ENCODE measurements around the gene PNMA6F.

Gene PNMA6F

GRCh38 chrX:153334654-153335295 lies 13.2 kb upstream of the PNMA6F start:
- no peak overlapping the region for H3K4me3 ChIP-seq (IDR thresholded peaks at IDR 0.05; ENCODE audit: insufficient read depth, low read depth, low read length)
- H3K4me2 ChIP-seq, result peak overlapping the region; percentile 45; the same call in 1 of the 2 replicates
- H3K79me2 ChIP-seq (ENCODE audit: insufficient read depth, low read depth), result no peaks in the 10 kb centered on the region
- H3K9ac ChIP-seq, result peak overlapping the region; percentile 70
- H4K20me1 ChIP-seq (ENCODE audit: insufficient read depth), result no peaks in the 10 kb centered on the region
- no peak overlapping the region for H3K27ac ChIP-seq
- H3K4me1 ChIP-seq (ENCODE audit: low read depth, poor library complexity, severe bottlenecking), result peaks cover 15% of the 10 kb centered on the region
- no peaks in the 10 kb centered on the region for H3K27me3 ChIP-seq (ENCODE audit: insufficient read depth, low read depth)
- TF ChIP-seq, protein P1, sequence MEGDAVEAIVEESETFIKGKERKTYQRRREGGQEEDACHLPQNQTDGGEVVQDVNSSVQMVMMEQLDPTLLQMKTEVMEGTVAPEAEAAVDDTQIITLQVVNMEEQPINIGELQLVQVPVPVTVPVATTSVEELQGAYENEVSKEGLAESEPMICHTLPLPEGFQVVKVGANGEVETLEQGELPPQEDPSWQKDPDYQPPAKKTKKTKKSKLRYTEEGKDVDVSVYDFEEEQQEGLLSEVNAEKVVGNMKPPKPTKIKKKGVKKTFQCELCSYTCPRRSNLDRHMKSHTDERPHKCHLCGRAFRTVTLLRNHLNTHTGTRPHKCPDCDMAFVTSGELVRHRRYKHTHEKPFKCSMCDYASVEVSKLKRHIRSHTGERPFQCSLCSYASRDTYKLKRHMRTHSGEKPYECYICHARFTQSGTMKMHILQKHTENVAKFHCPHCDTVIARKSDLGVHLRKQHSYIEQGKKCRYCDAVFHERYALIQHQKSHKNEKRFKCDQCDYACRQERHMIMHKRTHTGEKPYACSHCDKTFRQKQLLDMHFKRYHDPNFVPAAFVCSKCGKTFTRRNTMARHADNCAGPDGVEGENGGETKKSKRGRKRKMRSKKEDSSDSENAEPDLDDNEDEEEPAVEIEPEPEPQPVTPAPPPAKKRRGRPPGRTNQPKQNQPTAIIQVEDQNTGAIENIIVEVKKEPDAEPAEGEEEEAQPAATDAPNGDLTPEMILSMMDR (conservative IDR thresholded peaks at IDR 0.05; ENCODE audit: low read depth, low read length), result no peak
- H3K36me3 ChIP-seq (ENCODE audit: insufficient read depth), result no peaks in the 10 kb centered on the region
- H2AFZ ChIP-seq (ENCODE audit: low read depth), result 0 out of 2 replicates have a peak overlapping the region, but pooled peaks have one; percentile 64

DNA sequence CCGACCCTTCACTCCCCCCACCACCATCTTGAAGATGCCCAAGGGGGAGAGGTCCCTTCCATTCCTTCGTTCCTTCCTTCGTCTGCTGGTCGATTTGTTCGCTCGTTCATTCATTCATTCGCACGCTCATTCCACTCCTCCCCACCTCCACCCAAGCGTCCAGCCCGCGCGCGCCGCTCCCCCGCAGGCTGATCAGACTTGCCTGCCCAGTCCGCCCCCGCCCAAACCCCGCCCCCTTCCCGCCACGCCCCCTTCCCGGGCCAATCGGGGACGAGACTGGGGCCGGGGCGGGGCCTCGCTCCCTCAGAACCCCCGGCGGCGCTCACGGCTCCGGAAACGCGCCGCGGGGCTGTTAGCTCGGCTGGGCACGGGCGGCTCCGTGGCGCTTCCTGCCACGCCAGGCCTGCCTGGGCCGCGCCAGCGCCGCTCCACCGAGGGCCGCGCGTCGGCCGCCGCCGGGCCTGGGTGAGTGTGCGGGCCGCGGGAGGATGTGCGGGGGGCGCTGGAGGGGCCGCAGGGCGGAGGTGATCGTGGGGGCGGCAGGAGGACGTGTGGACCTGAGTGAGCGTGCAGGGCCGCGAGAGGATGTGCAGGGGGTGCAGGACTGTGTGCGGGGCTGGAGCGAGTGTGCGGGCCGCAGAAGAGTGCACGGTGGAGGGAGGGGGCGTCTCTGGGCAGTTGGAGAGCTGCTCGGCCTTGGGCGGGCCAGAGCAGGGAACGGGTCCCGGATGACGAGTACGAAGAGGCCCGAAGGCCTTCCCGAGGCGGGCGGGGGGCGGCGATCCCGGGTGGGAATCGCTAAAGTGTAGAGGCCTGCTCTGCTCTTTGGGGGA lies 12.5 kb upstream of the PNMA6F start, which contains the start of gene ZNF275:
Gene ZNF275, plus strand, starts transcription at position 333 of the 833 bp plus-strand sequence. CDS start 2,527 bp downstream, outside the sequence.
- no peaks in the 10 kb centered on the region for H3K36me3 ChIP-seq (ENCODE audit: insufficient read depth)
- no peaks in the 10 kb centered on the region for H3K79me2 ChIP-seq (ENCODE audit: insufficient read depth, low read depth)
- no peak within 1 kb of the TSS for H3K4me3 ChIP-seq (IDR thresholded peaks at IDR 0.05; ENCODE audit: insufficient read depth, low read depth, low read length)
- H2AFZ ChIP-seq (ENCODE audit: low read depth), result peak within 1 kb of the TSS; percentile 69
- no peak within 1 kb of the TSS for H3K27ac ChIP-seq
- H3K9ac ChIP-seq, result peak within 1 kb of the TSS; percentile 70
- H3K4me2 ChIP-seq, result peak within 1 kb of the TSS; percentile 60
- no peaks in the 10 kb centered on the region for H4K20me1 ChIP-seq (ENCODE audit: insufficient read depth)
- TF ChIP-seq, protein P1 (conservative IDR thresholded peaks at IDR 0.05; ENCODE audit: low read depth, low read length), result no peak
- peaks cover 15% of the 10 kb centered on the region for H3K4me1 ChIP-seq (ENCODE audit: low read depth, poor library complexity, severe bottlenecking)
- no peaks in the 10 kb centered on the region for H3K27me3 ChIP-seq (ENCODE audit: insufficient read depth, low read depth)

- no peak overlapping the region for H3K4me3 ChIP-seq (IDR thresholded peaks at IDR 0.05; ENCODE audit: insufficient read depth, low read depth, low read length)
- no peaks in the 10 kb centered on the region for H3K36me3 ChIP-seq (ENCODE audit: insufficient read depth)
- no peaks in the 10 kb centered on the region for H3K27me3 ChIP-seq (ENCODE audit: insufficient read depth, low read depth)
- peak overlapping the region; percentile 69 for H2AFZ ChIP-seq (ENCODE audit: low read depth)
- H3K4me2 ChIP-seq, result peak overlapping the region; percentile 60
- H3K79me2 ChIP-seq (ENCODE audit: insufficient read depth, low read depth), result no peaks in the 10 kb centered on the region
- no peaks in the 10 kb centered on the region for H4K20me1 ChIP-seq (ENCODE audit: insufficient read depth)
- TF ChIP-seq, protein P1 (conservative IDR thresholded peaks at IDR 0.05; ENCODE audit: low read depth, low read length), result no peak
- H3K9ac ChIP-seq, result no peak overlapping the region
- peaks cover 15% of the 10 kb centered on the region for H3K4me1 ChIP-seq (ENCODE audit: low read depth, poor library complexity, severe bottlenecking)
- H3K27ac ChIP-seq, result no peak overlapping the region
Measured at GRCh38 chrX:153333266-153333665, 11.7 kb upstream of the PNMA6F start.

DNA sequence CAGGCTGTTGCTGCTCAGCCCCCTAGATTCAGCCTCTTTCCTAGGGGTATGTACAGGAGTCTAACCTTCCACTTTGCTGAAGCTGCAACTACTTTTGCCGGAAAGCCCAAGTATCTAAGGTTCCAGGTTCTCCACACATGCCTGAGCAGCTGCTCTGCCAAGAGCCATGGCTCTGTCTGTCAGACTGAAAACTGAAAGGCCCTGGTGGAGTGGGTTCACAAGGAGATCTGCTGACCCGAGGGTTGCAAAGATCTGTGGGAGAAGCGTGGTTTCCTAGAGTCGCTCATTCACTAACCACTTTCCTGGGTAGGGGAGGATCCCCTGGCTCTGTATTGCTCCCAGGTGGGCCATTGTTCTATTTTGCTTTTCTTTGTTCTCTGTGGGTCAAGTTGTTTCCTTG lies 6.0 kb upstream of the PNMA6F start:
- no peaks in the 10 kb centered on the region for H3K36me3 ChIP-seq (ENCODE audit: insufficient read depth)
- H3K4me3 ChIP-seq (IDR thresholded peaks at IDR 0.05; ENCODE audit: insufficient read depth, low read depth, low read length), result no peak overlapping the region
- no peak overlapping the region for H2AFZ ChIP-seq (ENCODE audit: low read depth)
- TF ChIP-seq, protein P1 (conservative IDR thresholded peaks at IDR 0.05; ENCODE audit: low read depth, low read length), result no peak
- H3K4me1 ChIP-seq (ENCODE audit: low read depth, poor library complexity, severe bottlenecking), result no peaks in the 10 kb centered on the region
- no peak overlapping the region for H3K9ac ChIP-seq
- H3K27me3 ChIP-seq (ENCODE audit: insufficient read depth, low read depth), result no peaks in the 10 kb centered on the region
- H4K20me1 ChIP-seq (ENCODE audit: insufficient read depth), result no peaks in the 10 kb centered on the region
- no peaks in the 10 kb centered on the region for H3K79me2 ChIP-seq (ENCODE audit: insufficient read depth, low read depth)
- H3K4me2 ChIP-seq, result no peak overlapping the region
- H3K27ac ChIP-seq, result no peak overlapping the region

Measured in KMS-11 (cell line).